ENCODE measurements around the gene PIK3R1.

- TF ChIP-seq CTCF (IDR thresholded peaks at IDR 0.05; ENCODE audit: borderline replicate concordance, extremely low read depth, low read length, poor library complexity, severe bottlenecking) (no peak), EZH2 (IDR thresholded peaks at IDR 0.05; ENCODE audit: borderline replicate concordance, low read depth, low read length, severe bottlenecking) (no peak)
These were observed 88.3 kb downstream of the PIK3R1 start for GRCh38 chr5:68303754-68304420.
